Right kidney (tissue), 1 donor: ENCODE data around the gene PARP3.
"Not testable (repeated sequence)": the region's sequence is repeated elsewhere in the genome, so short reads cannot be mapped to it uniquely, and the experiment has no call there.

Source experiments
- DNase-seq: peaks from one replicate; pipeline ENCODE4 v3.0.0-alpha.2; 2016

The PARP3 gene

DNA sequence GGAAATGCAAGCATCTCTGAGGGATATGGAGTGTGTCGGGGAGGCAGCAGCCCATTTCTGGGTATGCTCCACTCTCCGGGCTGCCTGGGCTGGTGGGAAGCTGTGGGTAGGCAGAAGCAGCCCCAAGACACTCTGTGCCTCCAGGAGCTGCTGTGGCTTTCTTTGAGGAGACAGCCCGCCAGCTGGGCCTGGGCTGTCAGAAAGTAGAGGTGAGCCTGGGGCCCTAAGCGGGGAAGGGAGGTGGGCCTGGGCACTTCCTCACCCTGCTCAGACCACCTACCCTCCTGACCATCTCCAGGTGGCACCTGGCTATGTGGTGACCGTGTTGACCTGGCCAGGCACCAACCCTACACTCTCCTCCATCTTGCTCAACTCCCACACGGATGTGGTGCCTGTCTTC lies 42.9 kb downstream of the PARP3 start:
- no peak for DNase-seq

DNA sequence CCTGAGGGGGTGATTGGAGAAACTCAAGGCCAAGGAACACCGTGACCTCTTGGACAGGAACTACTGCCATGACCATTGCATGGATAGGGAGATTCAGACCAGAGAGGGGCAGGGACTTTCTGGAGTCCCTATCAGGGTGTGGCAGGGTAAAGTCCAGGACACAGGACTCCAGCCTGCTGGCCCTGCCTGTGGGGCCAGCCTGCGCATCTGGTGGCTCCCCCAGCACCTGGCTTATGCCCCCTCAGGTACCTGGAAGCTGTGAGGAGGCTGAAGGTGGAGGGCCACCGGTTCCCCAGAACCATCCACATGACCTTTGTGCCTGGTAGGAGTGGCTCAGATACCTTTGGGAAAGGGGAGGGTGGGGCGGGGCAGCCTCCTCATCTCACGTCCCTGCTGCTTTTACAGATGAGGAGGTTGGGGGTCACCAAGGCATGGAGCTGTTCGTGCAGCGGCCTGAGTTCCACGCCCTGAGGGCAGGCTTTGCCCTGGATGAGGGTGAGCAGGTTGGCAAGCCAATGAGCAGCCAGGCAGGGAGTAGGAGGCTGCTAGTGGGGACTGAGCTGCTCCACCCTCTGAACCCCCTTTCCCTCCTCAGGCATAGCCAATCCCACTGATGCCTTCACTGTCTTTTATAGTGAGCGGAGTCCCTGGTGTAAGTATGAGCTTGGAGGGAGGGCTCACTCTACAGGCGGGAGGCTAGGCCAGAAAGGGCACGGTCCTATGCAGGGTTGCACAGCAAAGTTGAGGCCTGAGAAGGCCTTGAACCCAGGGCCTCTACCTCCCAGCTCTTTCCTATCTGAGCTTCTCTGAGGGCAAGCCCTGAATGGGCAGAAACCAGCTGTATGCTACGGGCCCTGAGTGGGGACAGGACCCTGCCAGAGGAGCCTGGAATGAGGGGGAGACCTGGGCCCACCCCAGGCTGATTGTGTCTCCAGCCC lies 44.1 kb downstream of the PARP3 start:
- DNase-seq: no peak

DNA sequence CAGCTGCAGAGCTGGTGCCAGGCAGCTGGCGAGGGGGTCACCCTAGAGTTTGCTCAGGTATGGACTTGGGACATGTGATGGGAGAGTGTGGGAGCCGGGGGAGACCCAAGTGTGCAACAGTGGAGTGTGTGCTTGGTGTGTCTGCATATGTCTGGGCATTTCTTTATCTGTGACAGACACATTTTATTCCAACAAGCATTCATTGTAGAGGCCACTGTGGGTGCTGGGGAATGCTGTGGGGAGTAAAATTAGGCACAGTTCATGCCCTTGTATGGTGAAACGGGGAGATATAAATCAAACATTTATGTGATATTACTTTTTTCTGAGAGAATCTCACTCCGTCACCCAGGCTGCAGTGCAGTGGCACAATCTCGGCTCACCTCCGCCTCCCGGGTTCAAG lies 45.4 kb downstream of the PARP3 start:
- no peak for DNase-seq

DNA sequence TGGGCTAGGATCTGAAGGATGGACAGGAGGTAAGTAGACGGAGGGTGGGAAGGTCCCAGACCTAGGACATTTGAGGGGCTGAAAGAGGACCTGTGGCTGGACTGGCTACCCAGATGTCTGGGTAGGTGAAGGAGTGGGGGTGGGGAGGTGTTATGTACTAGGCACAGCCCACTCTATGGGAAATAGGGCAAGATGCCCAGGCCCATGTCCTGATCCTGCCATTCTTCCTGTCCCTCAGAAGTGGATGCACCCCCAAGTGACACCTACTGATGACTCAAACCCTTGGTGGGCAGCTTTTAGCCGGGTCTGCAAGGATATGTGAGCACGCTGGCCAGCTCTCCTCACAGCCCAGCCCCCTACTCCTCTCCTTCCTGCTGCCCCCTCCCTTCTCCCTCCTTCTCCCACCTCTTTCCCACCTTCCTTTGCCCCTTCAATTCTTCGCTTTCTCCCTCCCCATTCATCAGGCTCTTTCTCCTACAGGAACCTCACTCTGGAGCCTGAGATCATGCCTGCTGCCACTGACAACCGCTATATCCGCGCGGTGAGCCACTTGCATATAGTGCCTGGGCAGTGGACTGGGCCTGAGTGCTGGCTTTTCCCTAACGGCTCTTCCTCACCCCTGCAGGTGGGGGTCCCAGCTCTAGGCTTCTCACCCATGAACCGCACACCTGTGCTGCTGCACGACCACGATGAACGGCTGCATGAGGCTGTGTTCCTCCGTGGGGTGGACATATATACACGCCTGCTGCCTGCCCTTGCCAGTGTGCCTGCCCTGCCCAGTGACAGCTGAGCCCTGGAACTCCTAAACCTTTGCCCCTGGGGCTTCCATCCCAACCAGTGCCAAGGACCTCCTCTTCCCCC lies 46.4 kb downstream of the PARP3 start:
- DNase-seq: no peak

GRCh38 chr3:51990501-51990971 lies 48.4 kb downstream of the PARP3 start:
- DNase-seq: not testable (repeated sequence)

DNA sequence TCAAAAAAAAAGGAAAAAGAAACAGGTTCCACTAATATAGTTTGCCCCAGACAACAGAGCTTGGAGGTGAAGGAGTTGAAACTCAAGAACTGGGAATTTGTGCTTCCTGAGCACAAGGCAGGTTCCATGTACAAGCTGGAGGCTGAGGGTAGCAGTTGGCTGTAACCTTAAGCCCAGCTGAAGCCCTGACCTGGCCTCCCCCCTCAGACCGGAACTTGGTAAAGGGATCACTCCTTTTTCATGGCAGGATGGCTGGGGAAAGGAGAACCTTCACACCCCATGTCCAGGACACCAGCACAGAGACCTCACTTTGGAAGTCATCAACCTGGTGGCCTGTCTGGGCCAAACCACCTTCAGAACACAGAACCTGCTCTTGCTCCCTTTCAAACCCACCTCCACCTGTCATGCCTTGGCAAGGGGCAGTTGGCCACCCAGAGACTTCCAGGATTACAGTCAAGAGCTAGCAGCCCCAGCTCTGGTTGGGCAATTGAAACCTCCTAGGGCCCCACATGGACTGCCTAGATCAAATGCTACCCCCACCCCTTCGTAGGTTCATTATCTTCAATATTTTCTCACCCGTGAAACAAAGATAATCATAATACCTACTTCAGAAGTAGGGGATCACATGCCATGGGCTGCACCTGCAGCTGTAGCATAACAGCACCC lies 50.0 kb downstream of the PARP3 start:
- DNase-seq: no peak

- DNase-seq: not testable (repeated sequence)
Measured at GRCh38 chr3:51993657-51994056, 51.5 kb downstream of the PARP3 start.

DNA sequence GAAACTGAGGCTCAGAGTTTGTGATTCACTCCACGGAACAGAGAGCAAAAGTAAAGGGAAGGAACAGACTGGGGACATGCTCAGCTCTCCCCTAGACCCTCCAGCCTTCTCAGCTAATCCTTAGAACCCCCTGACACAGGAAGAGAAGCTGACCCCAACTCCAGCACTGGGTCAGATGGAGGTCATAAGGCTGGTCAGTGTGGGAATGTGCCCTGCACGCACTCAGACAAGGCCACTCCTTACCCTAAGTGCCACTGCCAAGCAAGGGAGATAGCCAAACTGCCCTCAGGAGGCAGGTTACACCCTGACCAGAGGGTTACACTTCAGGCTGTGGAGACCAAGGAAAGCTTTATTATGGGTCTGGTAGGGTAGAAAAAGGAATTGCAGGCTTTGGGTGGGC lies 52.4 kb downstream of the PARP3 start:
- no peak for DNase-seq

- peak; percentile 88 for DNase-seq
Measured at GRCh38 chr3:51995346-51996163, 53.4 kb downstream of the PARP3 start, which contains the start of gene RPL29. RPL29 (minus strand) TSS chr3:51995895; CDS start chr3:51995461, 434 bp downstream.

- no peak for DNase-seq
Measured at GRCh38 chr3:51997172-51997571, 55.0 kb downstream of the PARP3 start.

GRCh38 chr3:51997935-51998596 lies 55.9 kb downstream of the PARP3 start:
- DNase-seq: no peak
